Dermis microvascular lymphatic vessel endothelial cell (primary cell): ENCODE measurements around the gene TTLL7. TPM values are rescaled to one million over a fixed set of nuclear protein-coding genes. Genes with fewer than 3 reads are reported as not detected.
A peak's percentile ranks its signal among the peaks of the same experiment; 100 is the strongest.
"Not testable (repeated sequence)": the region's sequence is repeated elsewhere in the genome, so short reads cannot be mapped to it uniquely, and the experiment has no call there.

Experiments
- DNase-seq, 2 donors: peaks; one replicate each; pipeline versions ENCODE4 v3.0.0 to v3.0.0-alpha.2; 2010; ENCODE audit warnings: low read depth in 2 of 2
- total RNA-seq: library from RNA; depleted of rRNA; stranded (reverse); fragments of >200 nt; gene quantifications from 2 replicates; pipeline ENCODE4 v1.2.1, GENCODE V29; 2014

The TTLL7 gene
- total RNA-seq, 1 donor from 2014 or later, result 0.51 TPM

DNA sequence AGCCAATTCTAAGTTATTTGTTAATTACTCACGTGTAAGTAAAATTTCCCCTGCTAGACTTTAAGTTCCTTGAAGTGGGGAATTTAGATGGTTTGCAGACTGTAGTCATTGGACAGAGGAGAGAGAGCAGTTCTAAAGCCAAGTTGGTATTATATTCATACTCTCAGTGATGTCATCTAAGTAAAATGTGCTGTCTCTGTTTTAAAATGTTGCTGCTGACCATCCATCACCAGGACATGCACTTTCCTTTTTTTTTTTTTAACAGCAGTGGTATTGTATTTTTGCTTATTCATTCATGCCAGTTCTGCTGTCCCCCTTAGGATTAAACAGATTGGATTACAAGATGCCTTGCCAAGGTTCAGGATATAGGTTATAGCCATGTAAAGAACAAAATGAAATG is 2.3 kb downstream of the TTLL7 start:
- DNase-seq, result no peak

- no peak for DNase-seq
Measured at GRCh38 chr1:83996191-83996590, 2.7 kb downstream of the TTLL7 start.

DNA sequence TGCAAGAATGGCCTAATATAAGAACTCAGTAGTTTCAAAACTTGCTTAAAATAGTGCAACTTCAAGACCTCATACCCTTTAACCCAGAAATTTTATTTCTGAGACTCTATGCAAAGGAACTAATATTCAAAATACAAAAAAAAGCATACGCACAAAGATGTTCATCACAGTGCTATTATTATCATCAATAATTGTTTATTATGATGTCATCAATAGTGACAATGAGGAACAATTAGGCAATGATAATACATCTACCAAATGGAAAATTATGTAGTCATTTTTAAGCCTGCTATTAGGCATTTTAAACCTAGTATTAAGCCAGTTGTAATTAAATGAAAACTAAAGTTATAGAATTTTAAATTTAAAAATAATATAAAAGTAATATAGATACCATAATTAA is 3.3 kb downstream of the TTLL7 start:
- no peak for DNase-seq

DNA sequence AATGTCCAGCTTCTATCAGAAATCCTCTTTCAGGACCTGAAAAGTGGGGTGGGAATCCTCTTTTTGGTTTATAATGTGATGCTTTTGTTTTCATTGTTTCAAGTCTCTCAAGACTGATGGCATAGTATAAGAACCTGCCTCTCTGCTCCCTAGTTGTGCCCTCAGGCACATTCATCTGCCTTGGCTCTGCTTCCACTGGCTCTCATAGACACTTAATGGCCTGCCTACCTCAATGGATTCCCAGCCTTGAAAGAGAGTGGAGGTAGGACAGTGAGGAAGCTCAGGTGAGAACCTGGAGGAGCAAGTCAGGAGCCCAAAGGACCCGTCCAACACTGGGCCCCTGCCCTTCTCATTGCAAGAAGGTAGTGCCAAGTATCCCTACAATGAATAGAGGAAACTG is 4.8 kb downstream of the TTLL7 start:
- no peak for DNase-seq

- DNase-seq, result no peak
Measured at GRCh38 chr1:83990734-83991133, 8.2 kb downstream of the TTLL7 start.

GRCh38 chr1:83985048-83985447 is 13.9 kb downstream of the TTLL7 start:
- no peak for DNase-seq

GRCh38 chr1:83983918-83984317 is 15.0 kb downstream of the TTLL7 start:
- DNase-seq, result not testable (repeated sequence)

GRCh38 chr1:83978056-83978455 is 20.9 kb downstream of the TTLL7 start:
- no peak for DNase-seq

GRCh38 chr1:83976920-83977319 is 22.0 kb downstream of the TTLL7 start:
- no peak for DNase-seq

GRCh38 chr1:83970802-83971201 is 28.1 kb downstream of the TTLL7 start:
- no peak for DNase-seq

GRCh38 chr1:83970114-83970513 is 28.8 kb downstream of the TTLL7 start:
- DNase-seq, result no peak

DNA sequence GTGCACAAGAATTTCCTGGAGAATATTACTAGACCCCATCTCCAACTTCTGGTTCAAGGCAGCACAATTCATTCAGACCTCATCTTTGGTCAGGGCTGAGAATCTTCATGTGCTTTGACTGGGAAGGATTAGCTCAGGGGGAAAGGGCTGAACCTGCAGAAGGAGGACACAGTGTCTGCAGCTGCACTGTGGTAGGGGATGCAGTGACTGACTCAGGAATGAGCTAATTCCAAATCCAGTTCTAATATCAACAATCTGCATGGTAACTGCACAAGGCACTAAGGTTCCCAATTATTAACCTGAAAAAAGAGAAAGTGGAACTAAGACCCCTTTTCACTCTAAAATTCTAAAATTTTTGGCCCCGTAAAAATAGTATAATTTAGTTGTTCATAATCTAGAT is 31.6 kb downstream of the TTLL7 start:
- DNase-seq, result no peak

DNA sequence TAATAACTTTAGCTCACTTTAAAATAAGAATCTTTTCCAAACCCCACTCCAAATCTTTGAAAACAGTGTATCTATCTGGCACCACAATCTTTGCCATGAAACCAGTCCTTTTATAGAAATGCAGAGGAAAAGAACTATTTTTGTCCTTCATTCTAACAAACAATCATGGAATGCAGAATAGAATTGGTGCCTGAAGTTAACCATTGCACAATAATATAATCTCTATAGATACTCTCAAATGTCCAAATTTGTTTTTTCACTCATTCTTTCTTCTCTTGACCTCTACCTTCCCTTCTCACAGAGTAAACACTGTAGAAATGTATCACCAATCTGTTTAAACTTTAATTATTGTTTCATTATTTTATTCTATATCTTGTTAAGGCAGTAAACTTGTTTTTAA is 34.8 kb downstream of the TTLL7 start:
- no peak for DNase-seq

- DNase-seq, result no peak
Measured at GRCh38 chr1:83961571-83962295, 37.2 kb downstream of the TTLL7 start.

GRCh38 chr1:83960669-83961277 is 38.2 kb downstream of the TTLL7 start:
- no peak for DNase-seq

- no peak for DNase-seq
Measured at GRCh38 chr1:83959824-83960498, 39.0 kb downstream of the TTLL7 start.

GRCh38 chr1:83958704-83959103 is 40.2 kb downstream of the TTLL7 start:
- no peak for DNase-seq

GRCh38 chr1:83954166-83954823 is 44.6 kb downstream of the TTLL7 start:
- no peak for DNase-seq

- no peak for DNase-seq
Measured at GRCh38 chr1:83950106-83950661, 48.7 kb downstream of the TTLL7 start.

DNA sequence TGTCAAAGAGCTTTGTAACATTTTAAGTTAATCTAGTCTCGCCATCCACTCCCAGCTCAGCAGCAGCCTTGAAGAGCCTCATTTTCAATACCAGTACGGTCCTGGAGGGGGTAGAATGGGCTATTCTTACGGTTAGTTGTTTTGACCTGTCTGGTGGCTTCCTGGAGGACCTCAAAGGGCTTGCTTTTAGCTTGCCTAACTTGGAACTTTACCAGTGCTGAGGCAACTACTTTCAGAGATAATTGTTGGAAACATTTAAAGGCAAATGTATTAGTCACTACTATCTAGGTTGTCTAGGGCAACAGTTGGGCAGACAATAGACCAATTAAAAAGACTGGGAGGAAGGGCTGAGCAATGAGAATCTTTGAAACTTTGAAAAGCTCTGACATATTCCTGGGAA is 56.0 kb downstream of the TTLL7 start:
- DNase-seq, result peak in 1 of 2 donors; percentile 1

GRCh38 chr1:83934550-83934949 is 64.4 kb downstream of the TTLL7 start:
- no peak for DNase-seq

- no peak for DNase-seq
Measured at GRCh38 chr1:83932693-83933092, 66.2 kb downstream of the TTLL7 start.
